ENCODE results near the gene FBXO4.

Gene FBXO4

DNA sequence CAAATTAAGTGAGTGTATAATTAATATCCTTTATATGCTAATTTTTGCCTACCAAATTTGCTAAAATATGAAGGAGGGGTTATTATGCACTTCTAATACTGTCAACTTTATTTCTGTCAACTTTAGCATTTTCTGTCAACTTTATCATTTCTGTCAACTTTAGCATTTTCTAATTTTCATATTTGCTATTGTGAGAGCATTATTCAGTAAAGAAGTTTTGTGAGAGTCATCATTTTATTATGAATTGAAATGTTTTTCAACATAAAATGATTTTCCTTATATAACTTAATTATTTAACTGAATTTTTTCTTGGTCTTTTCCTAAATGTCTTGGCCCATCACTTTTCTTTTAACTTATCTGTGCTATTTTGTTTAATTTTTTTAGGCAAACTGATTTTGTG is 58.2 kb downstream of the FBXO4 start:
- Histone ChIP-seq H3K9ac (no peak overlapping the region), H4K20me1 (ENCODE audit: insufficient read depth) (no peaks in the 10 kb centered on the region), H3K4me2 (no peak overlapping the region), H3K27ac (no peak overlapping the region), H3K4me3 (IDR thresholded peaks at IDR 0.05; ENCODE audit: insufficient read depth, low read depth, low read length) (no peak overlapping the region), H2AFZ (ENCODE audit: low read depth) (no peak overlapping the region), H3K36me3 (ENCODE audit: insufficient read depth) (no peaks in the 10 kb centered on the region), H3K27me3 (ENCODE audit: insufficient read depth, low read depth) (no peaks in the 10 kb centered on the region), H3K4me1 (ENCODE audit: low read depth, poor library complexity, severe bottlenecking) (no peaks in the 10 kb centered on the region), H3K79me2 (ENCODE audit: insufficient read depth, low read depth) (no peaks in the 10 kb centered on the region)
- TF ChIP-seq, protein P1, sequence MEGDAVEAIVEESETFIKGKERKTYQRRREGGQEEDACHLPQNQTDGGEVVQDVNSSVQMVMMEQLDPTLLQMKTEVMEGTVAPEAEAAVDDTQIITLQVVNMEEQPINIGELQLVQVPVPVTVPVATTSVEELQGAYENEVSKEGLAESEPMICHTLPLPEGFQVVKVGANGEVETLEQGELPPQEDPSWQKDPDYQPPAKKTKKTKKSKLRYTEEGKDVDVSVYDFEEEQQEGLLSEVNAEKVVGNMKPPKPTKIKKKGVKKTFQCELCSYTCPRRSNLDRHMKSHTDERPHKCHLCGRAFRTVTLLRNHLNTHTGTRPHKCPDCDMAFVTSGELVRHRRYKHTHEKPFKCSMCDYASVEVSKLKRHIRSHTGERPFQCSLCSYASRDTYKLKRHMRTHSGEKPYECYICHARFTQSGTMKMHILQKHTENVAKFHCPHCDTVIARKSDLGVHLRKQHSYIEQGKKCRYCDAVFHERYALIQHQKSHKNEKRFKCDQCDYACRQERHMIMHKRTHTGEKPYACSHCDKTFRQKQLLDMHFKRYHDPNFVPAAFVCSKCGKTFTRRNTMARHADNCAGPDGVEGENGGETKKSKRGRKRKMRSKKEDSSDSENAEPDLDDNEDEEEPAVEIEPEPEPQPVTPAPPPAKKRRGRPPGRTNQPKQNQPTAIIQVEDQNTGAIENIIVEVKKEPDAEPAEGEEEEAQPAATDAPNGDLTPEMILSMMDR (conservative IDR thresholded peaks at IDR 0.05; ENCODE audit: low read depth, low read length), result no peak

- Histone ChIP-seq H3K4me3 (IDR thresholded peaks at IDR 0.05; ENCODE audit: insufficient read depth, low read depth, low read length) (no peak overlapping the region), H3K4me1 (ENCODE audit: low read depth, poor library complexity, severe bottlenecking) (no peaks in the 10 kb centered on the region), H3K27me3 (ENCODE audit: insufficient read depth, low read depth) (no peaks in the 10 kb centered on the region), H3K9ac (no peak overlapping the region), H3K79me2 (ENCODE audit: insufficient read depth, low read depth) (no peaks in the 10 kb centered on the region), H3K36me3 (ENCODE audit: insufficient read depth) (no peaks in the 10 kb centered on the region), H4K20me1 (ENCODE audit: insufficient read depth) (no peaks in the 10 kb centered on the region), H3K4me2 (no peak overlapping the region), H2AFZ (ENCODE audit: low read depth) (no peak overlapping the region), H3K27ac (no peak overlapping the region)
- TF ChIP-seq, protein P1 (conservative IDR thresholded peaks at IDR 0.05; ENCODE audit: low read depth, low read length), result no peak
Measured at GRCh38 chr5:41985945-41986695, 61.0 kb downstream of the FBXO4 start.

Data from KMS-11 (cell line).